Fibroblast of lung (primary cell): ENCODE data around the gene SGTA.

Experiments used
- CTCF ChIP-seq, 2 donors: IDR thresholded peaks in 1 of 2; conservative IDR thresholded peaks in 1 of 2; 1 replicate in 1 of 2; 2 replicates in 1 of 2; pipeline ENCODE4 v1.5.1; 2011 to 2012; ENCODE audit warnings: low read length in 2 of 2, control low read depth in 1 of 2, inconsistent platforms in 1 of 2, low read depth in 1 of 2, mild to moderate bottlenecking in 1 of 2
- EZH2 ChIP-seq: IDR thresholded peaks from 2 replicates; pipeline ENCODE4 v1.5.1; 2012; ENCODE audit warnings: low read length, control low read depth, mild to moderate bottlenecking; ENCODE audit errors: missing control alignments

GRCh38 chr19:2777952-2778683 lies 5.0 kb downstream of the SGTA start:
- no peak for TF ChIP-seq EZH2
- TF ChIP-seq CTCF (conservative IDR thresholded peaks at IDR 0.05 in 1 of 2, IDR thresholded peaks at IDR 0.05 in 1 of 2; ENCODE audit: low read depth in 1 of 2, low read length in 2 of 2) = no peak
